Thyroid gland (tissue), 4 donors: Measurements from ENCODE around the gene DSTN.

Source experiments
- POLR2A ChIP-seq, 2 donors: fragments of 450-650 bp; IDR thresholded peaks; one replicate each; pipeline ENCODE4 v1.6.1; 2017; ENCODE audit warnings: antibody characterized with exemption in 2 of 2, mild to moderate bottlenecking in 2 of 2, moderate library complexity in 1 of 2
- TF ChIP-seq, protein P1 (sequence below), 6 experiments: fragments of 200-600 bp in 3 of 6; fragments of 450-650 bp in 3 of 6; sonication (generic) in 3 of 6; IDR thresholded peaks; one replicate each; pipeline ENCODE4 v1.5.1; 2016 to 2019; ENCODE audit warnings: antibody characterized with exemption in 6 of 6, mild to moderate bottlenecking in 2 of 6, inconsistent platforms in 1 of 6, moderate library complexity in 1 of 6

GRCh38 chr20:17642404-17643269, 72.8 kb downstream of the DSTN start:
- TF ChIP-seq, protein P1, sequence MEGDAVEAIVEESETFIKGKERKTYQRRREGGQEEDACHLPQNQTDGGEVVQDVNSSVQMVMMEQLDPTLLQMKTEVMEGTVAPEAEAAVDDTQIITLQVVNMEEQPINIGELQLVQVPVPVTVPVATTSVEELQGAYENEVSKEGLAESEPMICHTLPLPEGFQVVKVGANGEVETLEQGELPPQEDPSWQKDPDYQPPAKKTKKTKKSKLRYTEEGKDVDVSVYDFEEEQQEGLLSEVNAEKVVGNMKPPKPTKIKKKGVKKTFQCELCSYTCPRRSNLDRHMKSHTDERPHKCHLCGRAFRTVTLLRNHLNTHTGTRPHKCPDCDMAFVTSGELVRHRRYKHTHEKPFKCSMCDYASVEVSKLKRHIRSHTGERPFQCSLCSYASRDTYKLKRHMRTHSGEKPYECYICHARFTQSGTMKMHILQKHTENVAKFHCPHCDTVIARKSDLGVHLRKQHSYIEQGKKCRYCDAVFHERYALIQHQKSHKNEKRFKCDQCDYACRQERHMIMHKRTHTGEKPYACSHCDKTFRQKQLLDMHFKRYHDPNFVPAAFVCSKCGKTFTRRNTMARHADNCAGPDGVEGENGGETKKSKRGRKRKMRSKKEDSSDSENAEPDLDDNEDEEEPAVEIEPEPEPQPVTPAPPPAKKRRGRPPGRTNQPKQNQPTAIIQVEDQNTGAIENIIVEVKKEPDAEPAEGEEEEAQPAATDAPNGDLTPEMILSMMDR (IDR thresholded peaks at IDR 0.05) = no peak
- TF ChIP-seq POLR2A (IDR thresholded peaks at IDR 0.05) = no peak
